Breast epithelium (tissue), 3 donors: ENCODE measurements around the gene RADIL.

Experiments used
- CTCF ChIP-seq, 3 donors: fragments of 450-650 bp; IDR thresholded peaks; one replicate each; pipeline ENCODE4 v1.5.1; 2016 to 2017; ENCODE audit warnings: antibody characterized with exemption in 3 of 3, mild to moderate bottlenecking in 3 of 3, moderate library complexity in 3 of 3
- POLR2A ChIP-seq: fragments of 450-650 bp; IDR thresholded peaks from one replicate; pipeline ENCODE4 v1.6.1; 2016; ENCODE audit warnings: antibody characterized with exemption, mild to moderate bottlenecking, moderate library complexity
- POLR2AphosphoS5 ChIP-seq, 3 donors: sonication (generic); formaldehyde crosslinking; IDR thresholded peaks; one replicate each; pipeline ENCODE4 v1.6.1; 2017; ENCODE audit warnings: antibody characterized with exemption in 3 of 3

GRCh38 chr7:4875391-4875790 is 8.1 kb downstream of the RADIL start:
- TF ChIP-seq CTCF (IDR thresholded peaks at IDR 0.05) (no peak), POLR2AphosphoS5 (IDR thresholded peaks at IDR 0.05) (no peak), POLR2A (no peak)
